ENCODE data around the gene DAND5. TPM values are rescaled to one million over a fixed set of nuclear protein-coding genes. Genes with fewer than 3 reads are reported as not detected.
A peak's percentile ranks its signal among the peaks of the same experiment; 100 is the strongest.

DAND5 gene
- total and polyA plus RNA-seq, 2 of the 13 experiments (the other 11 are each of a cell fraction or from before 2014, with no cell fraction given) = 0.04 TPM; not detected in 1

GRCh38 chr19:12996406-12997094 lies 27.2 kb downstream of the DAND5 start (continued):
- TF ChIP-seq ZNF784 (CRISPR knock-in tag; IDR thresholded peaks at IDR 0.05; ENCODE audit: borderline replicate concordance) (no peak), TCF7L2 (IDR thresholded peaks at IDR 0.05; ENCODE audit: low read depth, low read length) (no peak), MYC (CRISPR knock-in tag; IDR thresholded peaks at IDR 0.05; ENCODE audit: borderline replicate concordance) (peak; percentile 59; the same call in 1 of the 2 replicates), ZNF841 (CRISPR knock-in tag; IDR thresholded peaks at IDR 0.05; ENCODE audit: borderline replicate concordance) (no peak), ZFP37 (CRISPR knock-in tag; IDR thresholded peaks at IDR 0.05; ENCODE audit: borderline replicate concordance) (no peak), MLXIP (CRISPR knock-in tag; IDR thresholded peaks at IDR 0.05; ENCODE audit: borderline replicate concordance) (no peak), CEBPB (IDR thresholded peaks at IDR 0.05; ENCODE audit: borderline replicate concordance, low read depth, low read length) (no peak), ZC3H4 (CRISPR knock-in tag; IDR thresholded peaks at IDR 0.05; ENCODE audit: borderline replicate concordance) (no peak), NR2F2 (IDR thresholded peaks at IDR 0.05; ENCODE audit: borderline replicate concordance, low read depth) (no peak), POLR2AphosphoS2 (IDR thresholded peaks at IDR 0.05; ENCODE audit: low read depth, low read length) (no peak), MXD3 (CRISPR knock-in tag; IDR thresholded peaks at IDR 0.05) (peak; percentile 35; the same call in 1 of the 2 replicates), SNAPC5 (CRISPR knock-in tag; IDR thresholded peaks at IDR 0.05; ENCODE audit: borderline replicate concordance) (no peak), MTF2 (CRISPR knock-in tag; IDR thresholded peaks at IDR 0.05; ENCODE audit: borderline replicate concordance) (no peak; the same call in 1 of the 2 replicates), ZFY (CRISPR knock-in tag; IDR thresholded peaks at IDR 0.05) (peak; percentile 46), ZNF878 (CRISPR knock-in tag; IDR thresholded peaks at IDR 0.05) (no peak), MEIS2 (CRISPR knock-in tag; IDR thresholded peaks at IDR 0.05) (no peak; the same call in 1 of the 2 replicates), SMC3 (IDR thresholded peaks at IDR 0.05; ENCODE audit: low read length) (no peak), ATF7-NPFF (CRISPR knock-in tag; IDR thresholded peaks at IDR 0.05; ENCODE audit: low read depth) (no peak), STAT5B (CRISPR knock-in tag; IDR thresholded peaks at IDR 0.05) (no peak), SNRNP70 (IDR thresholded peaks at IDR 0.05; ENCODE audit: low read depth, low read length) (no peak), ARID2 (CRISPR knock-in tag; IDR thresholded peaks at IDR 0.05; ENCODE audit: borderline replicate concordance) (0 out of 2 replicates have a peak, but pooled peaks have one; percentile 49), ZBED4 (CRISPR knock-in tag; IDR thresholded peaks at IDR 0.05; ENCODE audit: borderline replicate concordance) (no peak)

Measured in HepG2 (cell line).